Naive thymus-derived CD4-positive, alpha-beta T cell (primary cell): ENCODE results near the gene WNT8A. TPM values are rescaled to one million over a fixed set of nuclear protein-coding genes. Genes with fewer than 3 reads are reported as not detected.

Experiments used
- ATAC-seq: fragments of 150-1000 bp; cut with Tn5 transposase; 2 replicates; pipeline ENCODE4 v1.10.0; 2021; ENCODE audit warnings: mild to moderate bottlenecking, moderate library complexity
- CTCF ChIA-PET: fragments of 350-600 bp; sonication (Branson Sonifier 250); formaldehyde crosslinking; loops from one replicate; lab custom pipeline; 2021; ENCODE audit warnings: antibody characterized with exemption; lab: Charles Lee
- POLR2A ChIA-PET: fragments of 350-600 bp; sonication (Branson Sonifier 250); formaldehyde crosslinking; loops from one replicate; lab custom pipeline; 2021; ENCODE audit warnings: antibody characterized with exemption, inconsistent platforms; lab: Charles Lee
- DNase-seq, 9 donors: peaks; one replicate each; pipeline versions ENCODE4 v3.0.0 to v3.0.0-alpha.2; 2020 to 2022; ENCODE audit warnings: mixed read lengths in 1 of 9
- H3K27ac ChIP-seq: one replicate; pipeline ENCODE4 v1.7.0; 2013; ENCODE audit warnings: mild to moderate bottlenecking, low read depth, low read length, moderate library complexity
- H3K27me3 ChIP-seq, 2 donors: one replicate each; pipeline ENCODE4 v1.7.0; 2013; ENCODE audit warnings: low read length in 2 of 2, mild to moderate bottlenecking in 2 of 2, moderate library complexity in 2 of 2; ENCODE audit not compliant: control insufficient read depth in 2 of 2, insufficient read depth in 2 of 2
- H3K36me3 ChIP-seq, 3 experiments: 1 replicate in 2 of 3; 2 replicates in 1 of 3; pipeline ENCODE4 v1.7.0; 2013; ENCODE audit warnings: low read length in 3 of 3, mild to moderate bottlenecking in 3 of 3, moderate library complexity in 1 of 3; ENCODE audit not compliant: insufficient read depth in 3 of 3, control insufficient read depth in 2 of 3
- H3K4me1 ChIP-seq, 2 donors: one replicate each; pipeline ENCODE4 v1.7.0; 2013; ENCODE audit warnings: low read length in 2 of 2, mild to moderate bottlenecking in 2 of 2, moderate library complexity in 1 of 2; ENCODE audit not compliant: control insufficient read depth in 2 of 2, insufficient read depth in 2 of 2
- H3K4me3 ChIP-seq: 2 replicates; pipeline ENCODE4 v1.7.0; 2013; ENCODE audit warnings: mild to moderate bottlenecking, low read length
- H3K9me3 ChIP-seq, 3 experiments: 1 replicate in 2 of 3; 2 replicates in 1 of 3; pipeline ENCODE4 v1.7.0; 2013; ENCODE audit warnings: low read length in 3 of 3; ENCODE audit not compliant: control insufficient read depth in 2 of 3
- H3K27ac Mint-ChIP-seq, 9 donors: one replicate each; pipeline ENCODE4 v1.8.0; 2020 to 2022; ENCODE audit warnings: mixed read lengths in 9 of 9, mild to moderate bottlenecking in 8 of 9, moderate library complexity in 5 of 9, inconsistent platforms in 2 of 9
- H3K27me3 Mint-ChIP-seq, 5 donors: one replicate each; pipeline ENCODE4 v1.8.0; 2021 to 2022; ENCODE audit warnings: mixed read lengths in 5 of 5, mild to moderate bottlenecking in 1 of 5
- H3K36me3 Mint-ChIP-seq, 5 donors: one replicate each; pipeline ENCODE4 v1.8.0; 2020 to 2022; ENCODE audit warnings: mixed read lengths in 5 of 5, mild to moderate bottlenecking in 3 of 5, inconsistent platforms in 1 of 5
- H3K4me1 Mint-ChIP-seq, 7 donors: one replicate each; pipeline ENCODE4 v1.8.0; 2020 to 2022; ENCODE audit warnings: mixed read lengths in 7 of 7, mild to moderate bottlenecking in 3 of 7, inconsistent platforms in 1 of 7
- H3K4me3 Mint-ChIP-seq, 10 donors: one replicate each; pipeline ENCODE4 v1.8.0; 2020 to 2022; ENCODE audit warnings: mild to moderate bottlenecking in 10 of 10, mixed read lengths in 10 of 10, moderate library complexity in 6 of 10, inconsistent platforms in 2 of 10
- H3K9me3 Mint-ChIP-seq, 11 donors: one replicate each; pipeline ENCODE4 v1.8.0; 2020 to 2022; ENCODE audit warnings: mixed read lengths in 11 of 11, mild to moderate bottlenecking in 4 of 11, inconsistent platforms in 1 of 11, moderate library complexity in 1 of 11
- intact Hi-C, 2 donors: fragments of 100-400 bp; cut with micrococcal nuclease; formaldehyde crosslinking; loops; one replicate each; pipeline ENCODE4 v1.15.1; 2023
- polyA plus RNA-seq, 2 donors: library from polyadenylated mRNA; unstranded; fragments of 300-500 nt; fragmentation: Illumina TruSeq; gene quantifications; one replicate each; pipeline ENCODE4 v1.2.3, GENCODE V29; 2021
- total RNA-seq, 6 experiments: library from RNA in 5 of 6; stranded (reverse) in 5 of 6; gene quantifications; 1 replicate in 5 of 6; 2 replicates in 1 of 6; pipeline ENCODE4 v1.2.3 and lab custom pipeline; 2021 to 2026

WNT8A gene
- total and polyA plus RNA-seq, 7 experiments from 2014 or later: not detected

GRCh38 chr5:138078006-138078643 lies 5.7 kb upstream of the WNT8A start:
- POLR2A ChIA-PET: interaction anchor here (0.5 to 2.2 kb wide), 3 partner anchors 55 to 1344 kb away, joined by 3 to 10 read pairs (median 5); no protein-coding TSS in a partner anchor

GRCh38 chr5:138082033-138082432 lies 1.8 kb upstream of the WNT8A start:
- ATAC-seq (no peak), DNase-seq (no peak)
- no peaks in the 10 kb centered on the region for H3K27me3 Mint-ChIP-seq
- intact Hi-C loops: no loop called here
- H3K4me3 Mint-ChIP-seq: peak overlapping the region in 3 of 10 donors; percentile 6 to 24 (median 13)
- ChIA-PET CTCF (interaction anchor here (0.6 to 2.6 kb wide), 4 partner anchors 32 to 51 kb away, joined by 3 to 16 read pairs (median 4); no protein-coding TSS in a partner anchor), POLR2A (interaction anchor here (1.1 kb wide), 1 partner anchor 11 kb away, joined by 3 read pairs; no protein-coding TSS in a partner anchor)
- H3K4me1 Mint-ChIP-seq: peaks cover 0 to 17% (median 10%) of the 10 kb centered on the region in 7 donors
- H3K9me3 ChIP-seq: no peaks in the 10 kb centered on the region
- no peaks in the 10 kb centered on the region for H3K36me3 Mint-ChIP-seq
- H3K27ac ChIP-seq: no peak overlapping the region
- H3K27ac Mint-ChIP-seq: peak overlapping the region in 5 of 9 donors; percentile 46 to 92 (median 90)
- H3K4me1 ChIP-seq: no peaks in the 10 kb centered on the region
- H3K9me3 Mint-ChIP-seq: no peaks in the 10 kb centered on the region
- H3K36me3 ChIP-seq: no peaks in the 10 kb centered on the region
- no peaks in the 10 kb centered on the region for H3K27me3 ChIP-seq
- no peak overlapping the region for H3K4me3 ChIP-seq

More at GRCh38 chr5:138078006-138078643, 5.7 kb upstream of the WNT8A start:
- H3K9me3 ChIP-seq: no peaks in the 10 kb centered on the region
- H3K27me3 Mint-ChIP-seq: peaks cover 0 to 4% (median 0%) of the 10 kb centered on the region in 5 donors
- H3K9me3 Mint-ChIP-seq: no peaks in the 10 kb centered on the region
- H3K27ac Mint-ChIP-seq: peak overlapping the region in 1 of 9 donors; percentile 26
- H3K27ac ChIP-seq: no peak overlapping the region
- no peak overlapping the region for H3K4me3 ChIP-seq
- CTCF ChIA-PET: interaction anchor here (0.6 to 3.8 kb wide), 15 partner anchors 8 to 449 kb away, joined by 3 to 53 read pairs (median 5); partner anchors contain the start of gene NME5
- DNase-seq (no peak), ATAC-seq (no peak)
- no peaks in the 10 kb centered on the region for H3K27me3 ChIP-seq
- peaks cover 0 to 17% (median 10%) of the 10 kb centered on the region in 7 donors for H3K4me1 Mint-ChIP-seq
- H3K4me1 ChIP-seq: no peaks in the 10 kb centered on the region
- no peaks in the 10 kb centered on the region for H3K36me3 ChIP-seq
- intact Hi-C loops: loop anchor here in 1 of 2 donors (5.0 kb wide), 1 partner anchor 204 kb away; no protein-coding TSS in a partner anchor
- H3K4me3 Mint-ChIP-seq: no peak overlapping the region
- H3K36me3 Mint-ChIP-seq: no peaks in the 10 kb centered on the region

GRCh38 chr5:138091685-138092084 lies 7.9 kb downstream of the WNT8A start:
- Histone ChIP-seq H3K4me1 (peaks cover 0 to 31% of the 10 kb centered on the region in 2 donors), H3K36me3 (no peaks in the 10 kb centered on the region), H3K4me3 (no peak overlapping the region), H3K27me3 (no peaks in the 10 kb centered on the region), H3K27ac (no peak overlapping the region), H3K9me3 (no peaks in the 10 kb centered on the region)
- ChIA-PET POLR2A (no interaction called here), CTCF (interaction anchor here (1.3 kb wide), 1 partner anchor 14 kb away, joined by 4 read pairs; no protein-coding TSS in a partner anchor)
- Mint-ChIP-seq H3K4me1 (peaks cover 20 to 65% (median 56%) of the 10 kb centered on the region in 7 donors), H3K4me3 (no peak overlapping the region), H3K27me3 (no peaks in the 10 kb centered on the region), H3K36me3 (no peaks in the 10 kb centered on the region), H3K27ac (peak overlapping the region in 4 of 9 donors; percentile 51 to 92 (median 84)), H3K9me3 (no peaks in the 10 kb centered on the region)
- intact Hi-C loops: loop anchor here in 1 of 2 donors (2.0 kb wide), 1 partner anchor 15 kb away; no protein-coding TSS in a partner anchor
- DNase-seq: no peak
- no peak for ATAC-seq

GRCh38 chr5:138092301-138092700 lies 8.5 kb downstream of the WNT8A start:
- POLR2A ChIA-PET: no interaction called here
- H3K9me3 ChIP-seq: no peaks in the 10 kb centered on the region
- peaks cover 20 to 71% (median 61%) of the 10 kb centered on the region in 7 donors for H3K4me1 Mint-ChIP-seq

GRCh38 chr5:138093036-138093435 lies 9.2 kb downstream of the WNT8A start:
- H3K27ac Mint-ChIP-seq: peak overlapping the region in 8 of 9 donors; percentile 41 to 92 (median 85)

More at GRCh38 chr5:138092301-138092700, 8.5 kb downstream of the WNT8A start:
- peak overlapping the region; percentile 47 for H3K27ac ChIP-seq
- H3K4me1 ChIP-seq: peaks cover 0 to 31% of the 10 kb centered on the region in 2 donors
- no peaks in the 10 kb centered on the region for H3K36me3 ChIP-seq
- intact Hi-C loops: loop anchor here in 1 of 2 donors (2.0 kb wide), 1 partner anchor 16 kb away; no protein-coding TSS in a partner anchor
- no peaks in the 10 kb centered on the region for H3K36me3 Mint-ChIP-seq
- no peaks in the 10 kb centered on the region for H3K27me3 Mint-ChIP-seq
- ATAC-seq (no peak), DNase-seq (no peak)
- H3K27me3 ChIP-seq: no peaks in the 10 kb centered on the region
- H3K4me3 ChIP-seq: no peak overlapping the region
- H3K27ac Mint-ChIP-seq: peak overlapping the region in 8 of 9 donors; percentile 40 to 92 (median 71)
- no peaks in the 10 kb centered on the region for H3K9me3 Mint-ChIP-seq
- CTCF ChIA-PET: interaction anchor here (1.3 kb wide), 1 partner anchor 15 kb away, joined by 4 read pairs; no protein-coding TSS in a partner anchor
- peak overlapping the region in 5 of 10 donors; percentile 3 to 71 (median 26) for H3K4me3 Mint-ChIP-seq

GRCh38 chr5:138095100-138095907 lies 11.5 kb downstream of the WNT8A start:
- H3K27ac Mint-ChIP-seq: peak overlapping the region in 8 of 9 donors; percentile 9 to 92 (median 90)
- H3K9me3 Mint-ChIP-seq: no peaks in the 10 kb centered on the region
- H3K36me3 Mint-ChIP-seq: peaks cover 0 to 8% (median 0%) of the 10 kb centered on the region in 5 donors
- H3K4me3 Mint-ChIP-seq: peak overlapping the region in 3 of 10 donors; percentile 5 to 35 (median 24)
- no peak for DNase-seq
- CTCF ChIA-PET: interaction anchor here (0.5 kb wide), 1 partner anchor 12 kb away, joined by 3 read pairs; no protein-coding TSS in a partner anchor
- H3K27me3 Mint-ChIP-seq: peaks cover 0 to 4% (median 0%) of the 10 kb centered on the region in 5 donors
- no peaks in the 10 kb centered on the region for H3K36me3 ChIP-seq
- H3K27ac ChIP-seq: no peak overlapping the region
- ATAC-seq: no peak
- no peak overlapping the region for H3K4me3 ChIP-seq
- intact Hi-C loops: no loop called here
- peaks cover 21 to 73% (median 62%) of the 10 kb centered on the region in 7 donors for H3K4me1 Mint-ChIP-seq
- H3K4me1 ChIP-seq: peaks cover 0 to 31% of the 10 kb centered on the region in 2 donors
- no peaks in the 10 kb centered on the region for H3K9me3 ChIP-seq
- POLR2A ChIA-PET: interaction anchor here (0.7 kb wide), 1 partner anchor 949 kb away, joined by 6 read pairs; no protein-coding TSS in a partner anchor
- no peaks in the 10 kb centered on the region for H3K27me3 ChIP-seq

More at GRCh38 chr5:138093036-138093435, 9.2 kb downstream of the WNT8A start:
- Histone ChIP-seq H3K4me3 (no peak overlapping the region), H3K27me3 (no peaks in the 10 kb centered on the region), H3K9me3 (no peaks in the 10 kb centered on the region), H3K4me1 (peaks cover 0 to 31% of the 10 kb centered on the region in 2 donors), H3K36me3 (no peaks in the 10 kb centered on the region), H3K27ac (no peak overlapping the region)
- Mint-ChIP-seq H3K36me3 (no peaks in the 10 kb centered on the region), H3K4me3 (peak overlapping the region in 9 of 10 donors; percentile 5 to 71 (median 55)), H3K27me3 (no peaks in the 10 kb centered on the region), H3K4me1 (peaks cover 20 to 74% (median 63%) of the 10 kb centered on the region in 7 donors), H3K9me3 (no peaks in the 10 kb centered on the region)
- ChIA-PET CTCF (interaction anchor here (1.3 kb wide), 1 partner anchor 16 kb away, joined by 4 read pairs; no protein-coding TSS in a partner anchor), POLR2A (no interaction called here)
- intact Hi-C loops: loop anchor here in 1 of 2 donors (2.0 kb wide), 1 partner anchor 16 kb away; no protein-coding TSS in a partner anchor
- peak; percentile 76 for ATAC-seq
- DNase-seq: peak in 7 of 9 donors; percentile 35 to 73 (median 62)
